AG04449 (cell line): ENCODE data around the gene SLPI.

Experiments used
- CTCF ChIA-PET: fragments of 350-600 bp; formaldehyde crosslinking; extraction: SDS; loops from one replicate; lab custom pipeline; 2021; ENCODE audit warnings: antibody characterized with exemption; lab: Yijun Ruan, JAX
- POLR2A ChIA-PET: fragments of 400-600, 350-600 bp; formaldehyde crosslinking; extraction: SDS; loops from one replicate; lab custom pipeline; 2020; ENCODE audit warnings: antibody characterized with exemption, inconsistent platforms; lab: Yijun Ruan, JAX
- DNase-seq: peaks from one replicate; pipeline ENCODE4 v3.0.0-alpha.2; 2010; ENCODE audit warnings: low read depth, low spot score
- H3K4me3 ChIP-seq: 2 replicates; pipeline ENCODE4 v1.5.1; 2011; ENCODE audit warnings: low read depth, mild to moderate bottlenecking, control low read depth, low read length
- CTCF ChIP-seq: IDR thresholded peaks from one replicate; pipeline ENCODE4 v1.5.1; 2011; ENCODE audit warnings: mild to moderate bottlenecking, moderate library complexity, low read length, control low read depth, inconsistent platforms; ENCODE audit not compliant: insufficient read depth; ENCODE audit errors: missing control alignments

The SLPI gene

GRCh38 chr20:45283551-45284057 is 29.2 kb upstream of the SLPI start:
- DNase-seq: no peak
- H3K4me3 ChIP-seq: no peak overlapping the region
- ChIA-PET POLR2A (no interaction called here), CTCF (interaction anchor here (1.2 to 3.8 kb wide), 3 partner anchors 10 to 239 kb away, joined by 4 to 25 read pairs (median 6); no protein-coding TSS in a partner anchor)
- TF ChIP-seq CTCF: no peak

- CTCF ChIA-PET: interaction anchor here (2.0 to 3.8 kb wide), 2 partner anchors 10 to 13 kb away, joined by 4 to 25 read pairs; no protein-coding TSS in a partner anchor
- no peak for DNase-seq
- no peak for TF ChIP-seq CTCF
- no peak overlapping the region for H3K4me3 ChIP-seq
- POLR2A ChIA-PET: no interaction called here
Measured at GRCh38 chr20:45282700-45283550, 28.6 kb upstream of the SLPI start.

- ChIA-PET POLR2A (no interaction called here), CTCF (interaction anchor here (1.3 to 3.1 kb wide), 3 partner anchors 11 to 236 kb away, joined by 4 to 10 read pairs (median 7); no protein-coding TSS in a partner anchor)
- DNase-seq: no peak
- no peak for TF ChIP-seq CTCF
- H3K4me3 ChIP-seq: no peak overlapping the region
Measured at GRCh38 chr20:45279992-45280391, 25.6 kb upstream of the SLPI start.

GRCh38 chr20:45275338-45275737 is 21.0 kb upstream of the SLPI start:
- CTCF ChIA-PET: no interaction called here

GRCh38 chr20:45269754-45270270 is 15.4 kb upstream of the SLPI start:
- ChIA-PET POLR2A (no interaction called here), CTCF (interaction anchor here (1.7 to 7.5 kb wide), 2 partner anchors 12 to 22 kb away, joined by 4 to 57 read pairs; no protein-coding TSS in a partner anchor)
- no peak overlapping the region for H3K4me3 ChIP-seq
- no peak for DNase-seq
- no peak for TF ChIP-seq CTCF

More at GRCh38 chr20:45275338-45275737, 21.0 kb upstream of the SLPI start:
- POLR2A ChIA-PET: no interaction called here
- no peak for TF ChIP-seq CTCF
- no peak overlapping the region for H3K4me3 ChIP-seq
- no peak for DNase-seq

DNA sequence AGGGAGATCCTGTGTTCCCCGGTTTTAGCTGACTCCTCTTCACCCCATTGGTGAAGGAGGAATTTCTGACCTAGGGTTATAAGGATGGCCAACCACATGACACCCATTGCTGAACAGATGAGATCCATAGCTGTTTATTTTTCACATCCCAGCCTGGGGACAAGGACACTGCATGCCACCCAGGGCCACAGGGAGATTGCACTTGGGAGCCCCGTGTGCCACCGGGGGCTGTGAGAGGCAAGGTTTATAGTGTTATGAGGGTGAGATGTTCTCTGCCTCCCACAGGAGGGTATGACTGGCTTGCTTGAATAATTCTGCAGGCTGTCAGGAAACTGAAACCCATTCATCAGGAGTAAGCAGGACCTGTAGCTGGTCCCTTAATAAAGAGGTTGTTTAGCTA is 14.7 kb upstream of the SLPI start:
- ChIA-PET CTCF (interaction anchor here (1.1 to 7.5 kb wide), 3 partner anchors 13 to 166 kb away, joined by 3 to 57 read pairs (median 4); no protein-coding TSS in a partner anchor), POLR2A (no interaction called here)
- TF ChIP-seq CTCF: no peak
- DNase-seq: no peak
- H3K4me3 ChIP-seq: no peak overlapping the region
